Embryonic facial prominence (tissue), 1 donor: ENCODE data around the gene DNAAF5.

Experiments used
- DNase-seq: peaks from one replicate; pipeline ENCODE4 v3.0.0-alpha.2; 2016; ENCODE audit errors: extremely low spot score

Gene DNAAF5

GRCh38 chr7:707296-708000 is 19.1 kb upstream of the DNAAF5 start:
- DNase-seq: peak; percentile 2

GRCh38 chr7:710161-710560 is 16.3 kb upstream of the DNAAF5 start:
- DNase-seq: peak; percentile 4

- peak; percentile 4 for DNase-seq
These were observed 15.2 kb upstream of the DNAAF5 start for GRCh38 chr7:711093-711921.

GRCh38 chr7:711922-712380 is 14.5 kb upstream of the DNAAF5 start:
- no peak for DNase-seq

- no peak for DNase-seq
These were observed 13.9 kb upstream of the DNAAF5 start for GRCh38 chr7:712381-713138.

GRCh38 chr7:713139-713457 is 13.4 kb upstream of the DNAAF5 start:
- no peak for DNase-seq

- no peak for DNase-seq
These were observed 12.8 kb upstream of the DNAAF5 start for GRCh38 chr7:713488-714230.

GRCh38 chr7:714251-714671 is 12.2 kb upstream of the DNAAF5 start:
- no peak for DNase-seq

- DNase-seq: no peak
These were observed 10.3 kb upstream of the DNAAF5 start for GRCh38 chr7:716222-716621.

GRCh38 chr7:716636-717035 is 9.9 kb upstream of the DNAAF5 start:
- DNase-seq: no peak

GRCh38 chr7:721619-722248 is 4.8 kb upstream of the DNAAF5 start:
- DNase-seq: no peak

- DNase-seq: no peak
These were observed 3.0 kb upstream of the DNAAF5 start for GRCh38 chr7:723541-723940.

GRCh38 chr7:724298-724697 is 2.2 kb upstream of the DNAAF5 start:
- no peak for DNase-seq

- DNase-seq: no peak
These were observed 1.1 kb upstream of the DNAAF5 start for GRCh38 chr7:725223-726005.

GRCh38 chr7:726854-727103 is 280 bp downstream of the DNAAF5 start:
- no peak for DNase-seq

GRCh38 chr7:727104-727805 is 756 bp downstream of the DNAAF5 start, which contains the start of gene PRKAR1B:
PRKAR1B (minus strand) TSS chr7:727281; CDS start chr7:711505, 15,776 bp downstream.
- DNase-seq: no peak

GRCh38 chr7:727806-728460 is 1.4 kb downstream of the DNAAF5 start:
- DNase-seq: no peak

- DNase-seq: no peak
These were observed 2.1 kb downstream of the DNAAF5 start for GRCh38 chr7:728602-729001.
